ENCODE results near the gene ZNF383. TPM values are rescaled to one million over a fixed set of nuclear protein-coding genes. Genes with fewer than 3 reads are reported as not detected.

ZNF383 gene
- total and polyA plus RNA-seq, 4 donors = 2.9 to 19.9 (median 7.5) TPM

DNA sequence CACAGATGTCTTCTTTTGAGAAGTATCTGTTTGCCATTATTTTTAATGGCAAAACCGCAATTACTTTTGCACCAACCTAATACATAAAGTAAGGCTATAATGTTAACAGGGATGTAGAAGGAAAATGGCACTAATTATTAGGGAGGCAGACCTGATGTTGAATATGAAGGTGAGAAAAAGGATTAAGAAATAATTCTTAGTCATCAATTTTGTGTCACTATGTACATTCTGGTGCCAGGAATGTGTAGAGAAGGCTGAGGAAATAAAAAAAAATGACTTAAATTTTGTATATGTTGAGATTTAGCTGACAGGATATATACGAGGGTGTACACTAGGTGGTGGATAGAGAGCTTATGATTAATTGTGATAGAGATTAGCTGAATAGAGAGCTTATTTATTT, 20.2 kb upstream of the ZNF383 start:
- Histone ChIP-seq H3K27me3 (ENCODE audit: control insufficient read depth in 3 of 3, insufficient read depth in 3 of 3, low read length in 2 of 3) (no peaks in the 10 kb centered on the region), H3K9me3 (ENCODE audit: control insufficient read depth in 4 of 4, insufficient read depth in 3 of 4, low read length in 3 of 4) (peaks cover 0 to 20% (median 2%) of the 10 kb centered on the region in 4 donors), H3K27ac (ENCODE audit: low read depth in 1 of 2, low read length in 1 of 2) (no peak overlapping the region), H3K36me3 (ENCODE audit: control insufficient read depth in 4 of 4, insufficient read depth in 4 of 4, low read length in 4 of 4) (peaks cover 12 to 25% (median 21%) of the 10 kb centered on the region in 4 donors), H3K4me3 (no peak overlapping the region), H3K9ac (ENCODE audit: insufficient read depth in 1 of 2, low read length in 2 of 2) (no peak overlapping the region), H3K4me1 (ENCODE audit: control insufficient read depth in 5 of 5, insufficient read depth in 5 of 5, low read length in 5 of 5) (no peaks in the 10 kb centered on the region)
- 94 to 98% methylated on average over 2 of the region's 2 CpGs for WGBS, 2 donors
- ATAC-seq (ENCODE audit: insufficient read depth, low FRiP score) (no peak), DNase-seq (no peak)
- no peak for TF ChIP-seq CTCF (IDR thresholded peaks at IDR 0.05; ENCODE audit: control extremely low read depth, extremely low read depth)

DNA sequence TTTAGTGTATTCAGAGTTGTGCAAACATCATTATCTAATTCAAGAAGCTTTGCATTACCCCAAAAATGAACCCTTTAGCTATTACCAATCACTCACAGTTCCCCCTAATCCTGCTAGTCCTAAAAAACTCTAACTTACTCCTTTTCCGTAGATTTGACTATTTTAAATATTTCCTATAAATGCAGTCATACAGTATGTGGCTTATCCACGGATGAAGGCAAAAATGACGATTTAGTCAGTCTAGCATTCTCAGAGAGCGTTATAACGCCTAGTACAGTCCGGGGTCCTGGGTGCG, 587 bp upstream of the ZNF383 start:
- Histone ChIP-seq H3K4me3 (peak overlapping the region; percentile 95), H3K27ac (ENCODE audit: low read depth in 1 of 2, low read length in 1 of 2) (peak overlapping the region; percentile 95 to 97), H3K4me1 (ENCODE audit: control insufficient read depth in 5 of 5, insufficient read depth in 5 of 5, low read length in 5 of 5) (peaks cover 0 to 7% (median 2%) of the 10 kb centered on the region in 5 donors), H3K9me3 (ENCODE audit: control insufficient read depth in 4 of 4, insufficient read depth in 3 of 4, low read length in 3 of 4) (peaks cover 0 to 4% (median 0%) of the 10 kb centered on the region in 4 donors), H3K36me3 (ENCODE audit: control insufficient read depth in 4 of 4, insufficient read depth in 4 of 4, low read length in 4 of 4) (peaks cover under 1 to 5% (median 3%) of the 10 kb centered on the region in 4 donors), H3K27me3 (ENCODE audit: control insufficient read depth in 3 of 3, insufficient read depth in 3 of 3, low read length in 2 of 3) (no peaks in the 10 kb centered on the region), H3K9ac (ENCODE audit: insufficient read depth in 1 of 2, low read length in 2 of 2) (peak overlapping the region in 1 of 2 donors; percentile 96)
- DNase-seq (no peak), ATAC-seq (ENCODE audit: insufficient read depth, low FRiP score) (no peak)
- TF ChIP-seq CTCF (IDR thresholded peaks at IDR 0.05; ENCODE audit: control extremely low read depth, extremely low read depth) = no peak
- 0 to 1% methylated on average over 7 of the region's 7 CpGs for WGBS, 2 donors

- peaks cover 0 to 4% (median 0%) of the 10 kb centered on the region in 4 donors for H3K9me3 ChIP-seq (ENCODE audit: control insufficient read depth in 4 of 4, insufficient read depth in 3 of 4, low read length in 3 of 4)
- TF ChIP-seq CTCF (IDR thresholded peaks at IDR 0.05; ENCODE audit: control extremely low read depth, extremely low read depth) = no peak
- H3K4me1 ChIP-seq (ENCODE audit: control insufficient read depth in 5 of 5, insufficient read depth in 5 of 5, low read length in 5 of 5) = peaks cover 0 to 7% (median 2%) of the 10 kb centered on the region in 5 donors
- no peaks in the 10 kb centered on the region for H3K27me3 ChIP-seq (ENCODE audit: control insufficient read depth in 3 of 3, insufficient read depth in 3 of 3, low read length in 2 of 3)
- H3K27ac ChIP-seq (ENCODE audit: low read depth in 1 of 2, low read length in 1 of 2) = peak overlapping the region; percentile 95 to 97
- 19 to 26% methylated on average over 6 of the region's 6 CpGs for WGBS, 2 donors
- H3K9ac ChIP-seq (ENCODE audit: insufficient read depth in 1 of 2, low read length in 2 of 2) = peak overlapping the region; percentile 86 to 96
- DNase-seq (peak in 1 of 3 donors; percentile 49), ATAC-seq (ENCODE audit: insufficient read depth, low FRiP score) (no peak)
- peaks cover 2 to 8% (median 4%) of the 10 kb centered on the region in 4 donors for H3K36me3 ChIP-seq (ENCODE audit: control insufficient read depth in 4 of 4, insufficient read depth in 4 of 4, low read length in 4 of 4)
- H3K4me3 ChIP-seq = peak overlapping the region; percentile 95
These were observed 550 bp downstream of the ZNF383 start for GRCh38 chr19:37218592-37218935.

GRCh38 chr19:37220383-37220782, 2.4 kb downstream of the ZNF383 start:
- no peaks in the 10 kb centered on the region for H3K27me3 ChIP-seq (ENCODE audit: control insufficient read depth in 3 of 3, insufficient read depth in 3 of 3, low read length in 2 of 3)
- peaks cover 0 to 7% (median 2%) of the 10 kb centered on the region in 5 donors for H3K4me1 ChIP-seq (ENCODE audit: control insufficient read depth in 5 of 5, insufficient read depth in 5 of 5, low read length in 5 of 5)
- peaks cover 3 to 11% (median 5%) of the 10 kb centered on the region in 4 donors for H3K36me3 ChIP-seq (ENCODE audit: control insufficient read depth in 4 of 4, insufficient read depth in 4 of 4, low read length in 4 of 4)
- DNase-seq (no peak), ATAC-seq (ENCODE audit: insufficient read depth, low FRiP score) (no peak)
- H3K27ac ChIP-seq (ENCODE audit: low read depth in 1 of 2, low read length in 1 of 2) = no peak overlapping the region
- peaks cover 0 to 6% (median 0%) of the 10 kb centered on the region in 4 donors for H3K9me3 ChIP-seq (ENCODE audit: control insufficient read depth in 4 of 4, insufficient read depth in 3 of 4, low read length in 3 of 4)
- no peak overlapping the region for H3K4me3 ChIP-seq
- no peak overlapping the region for H3K9ac ChIP-seq (ENCODE audit: insufficient read depth in 1 of 2, low read length in 2 of 2)
- 92 to 93% methylated on average over 3 of the region's 3 CpGs for WGBS, 2 donors
- no peak for TF ChIP-seq CTCF (IDR thresholded peaks at IDR 0.05; ENCODE audit: control extremely low read depth, extremely low read depth)
